Stimulated activated CD8-positive, alpha-beta memory T cell treated with anti-CD3 and anti-CD28 coated beads, Interleukin-12 subunit alpha, Interleukin-12 subunit beta, amount 100 ng/mL, for 24 hours (primary cell): Measurements from ENCODE around the gene F2RL3.

ENCODE experiments used
- DNase-seq: peaks from one replicate; pipeline ENCODE4 v3.0.0-alpha.2; 2020; ENCODE audit errors: extremely low read depth

F2RL3 gene

DNA sequence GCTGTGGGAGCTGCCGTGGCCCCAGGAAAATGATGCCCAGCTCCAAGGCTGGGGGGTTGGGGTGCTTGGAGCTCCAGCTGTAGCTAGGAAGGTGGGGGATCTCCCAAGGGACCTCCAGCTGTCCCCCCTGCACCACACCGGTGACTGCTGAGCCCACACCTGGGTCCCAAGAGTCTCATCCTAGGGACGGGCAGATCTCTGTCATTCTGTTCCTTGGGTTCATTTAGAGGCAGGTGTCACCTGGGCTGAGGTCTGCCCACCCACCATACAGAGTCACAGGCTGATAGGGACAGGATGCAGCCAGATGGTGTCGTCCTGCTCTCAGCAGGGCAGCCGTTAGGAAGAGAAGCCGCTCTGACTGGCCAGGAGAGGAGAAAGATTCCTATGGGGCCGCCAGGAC is 5.3 kb downstream of the F2RL3 start:
- DNase-seq: no peak

DNA sequence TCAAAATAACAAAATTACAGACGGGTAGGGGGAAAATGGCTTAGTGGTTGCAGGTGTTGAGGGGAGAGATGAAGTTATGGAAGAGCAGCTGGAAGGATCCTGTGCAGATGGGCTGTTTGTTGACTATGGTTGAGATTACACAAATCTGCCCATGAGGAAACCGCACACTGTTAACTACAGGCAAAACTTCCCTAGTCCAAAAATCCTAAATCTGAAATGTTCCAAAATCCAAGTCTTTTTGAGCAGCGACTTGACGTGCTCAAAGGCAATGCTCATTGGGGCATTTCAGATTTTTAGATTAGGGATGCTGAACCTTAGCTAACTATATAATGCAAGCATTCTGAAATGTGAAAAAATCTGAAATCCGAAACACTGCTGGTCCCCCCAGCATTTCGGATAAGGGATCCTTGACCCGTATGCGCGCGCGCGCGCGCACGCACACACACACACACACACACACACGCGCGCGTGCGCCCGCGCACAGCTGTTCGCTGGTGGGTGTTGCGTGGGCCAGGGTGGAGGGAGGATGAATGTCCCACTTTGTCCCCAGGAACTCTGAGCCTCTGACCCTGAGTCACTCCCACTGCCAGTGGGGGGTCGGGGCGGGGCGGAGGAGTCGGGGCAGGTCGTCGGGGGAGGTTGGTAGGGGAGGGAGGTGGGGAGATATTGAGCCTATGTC is 6.8 kb downstream of the F2RL3 start:
- no peak for DNase-seq

DNA sequence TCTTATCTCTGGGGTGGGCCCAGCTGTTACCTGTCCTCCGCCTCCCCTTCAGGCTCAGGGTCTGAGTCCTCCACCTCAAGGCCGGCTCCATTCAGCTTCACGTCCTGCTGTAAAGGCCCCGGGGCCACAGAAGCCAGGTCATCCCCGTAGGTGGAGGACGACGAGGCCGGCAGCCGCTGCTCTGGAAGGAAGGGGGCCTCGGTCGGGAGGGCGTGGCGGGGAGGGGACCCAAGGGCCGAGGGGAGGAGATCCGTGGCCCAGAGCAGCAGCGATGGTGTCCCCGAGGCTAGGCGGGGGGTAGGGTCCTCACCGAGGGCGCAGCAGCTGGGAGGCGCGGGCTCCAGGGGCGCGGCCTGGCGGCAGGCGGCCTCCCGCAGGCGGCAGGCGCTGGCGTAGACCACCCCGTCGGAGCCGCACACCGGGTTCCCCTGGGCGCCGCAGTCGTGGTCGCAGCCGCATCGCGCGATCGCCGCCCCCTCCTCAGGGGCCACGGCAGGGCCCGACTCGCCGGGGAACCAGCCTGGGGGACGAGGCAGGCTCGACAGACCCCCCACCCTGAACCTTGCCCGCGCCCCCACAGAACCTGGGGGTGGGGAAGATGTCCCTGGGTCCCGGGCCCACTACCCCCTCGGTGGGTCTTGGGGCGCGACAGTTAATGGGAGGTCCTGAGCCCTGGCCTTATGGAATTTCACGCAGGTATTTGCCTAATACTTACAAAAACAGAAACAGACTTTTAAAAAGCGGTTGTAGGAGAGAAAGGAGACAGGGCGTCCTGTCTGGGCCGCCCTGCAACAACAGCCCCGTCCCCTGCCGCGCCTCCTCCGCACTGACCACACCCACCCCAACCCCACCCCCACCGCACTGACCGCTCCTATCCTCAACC is 7.6 kb downstream of the F2RL3 start:
- no peak for DNase-seq

DNA sequence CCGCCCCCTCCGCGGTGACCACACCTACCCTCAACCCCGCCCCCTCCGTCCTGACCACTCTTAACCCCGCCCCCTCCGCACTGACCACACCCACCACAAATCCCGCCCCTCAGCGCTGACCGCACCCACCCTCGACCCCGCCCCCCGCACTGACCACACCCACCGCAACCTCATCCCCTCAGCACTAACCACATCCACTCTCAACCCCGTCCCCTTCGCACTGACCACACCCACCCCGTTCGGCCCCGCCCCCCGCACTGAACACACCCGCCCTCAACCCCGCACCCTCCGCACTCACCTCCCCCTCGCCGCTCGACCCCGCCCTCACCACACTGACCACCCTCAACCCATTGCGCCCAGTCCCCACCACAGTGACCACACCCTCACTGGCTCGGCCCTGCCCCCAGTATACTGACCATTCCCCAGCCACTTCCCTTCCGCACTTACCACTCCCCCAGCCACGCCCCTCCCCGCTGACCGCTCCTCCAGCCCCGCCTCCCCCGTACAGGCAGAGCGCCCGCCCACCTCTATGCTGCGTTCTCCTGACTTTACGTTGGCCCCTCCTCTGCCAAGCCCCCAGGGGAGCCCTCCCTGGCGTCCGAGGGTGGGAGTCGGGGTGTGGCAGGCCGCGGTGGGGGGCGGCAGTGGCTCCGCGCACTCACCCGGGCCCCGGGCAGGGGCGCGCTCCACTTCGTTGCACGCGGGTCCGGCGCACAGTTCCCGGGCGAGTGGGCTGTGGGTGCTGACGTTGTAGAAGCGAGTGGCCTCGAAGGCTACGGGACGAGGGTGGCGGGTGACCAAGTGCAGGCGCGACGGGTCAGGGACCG is 8.4 kb downstream of the F2RL3 start:
- DNase-seq: peak; percentile 48

DNA sequence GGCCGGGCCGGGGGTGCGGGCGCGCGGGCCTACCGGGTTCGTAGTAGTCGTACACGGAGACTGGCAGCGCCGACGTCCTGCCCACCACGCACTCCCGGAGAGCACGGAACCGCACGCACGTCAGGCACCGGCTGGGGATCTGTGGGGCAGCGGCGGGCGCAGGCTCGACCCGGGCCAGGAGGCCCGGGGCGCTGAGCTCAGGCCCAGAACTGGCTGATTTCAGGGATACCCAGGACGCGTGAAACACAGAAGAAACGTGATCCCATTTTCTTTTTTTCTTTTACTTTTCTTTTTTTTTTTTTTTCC is 9.0 kb downstream of the F2RL3 start:
- no peak for DNase-seq

DNA sequence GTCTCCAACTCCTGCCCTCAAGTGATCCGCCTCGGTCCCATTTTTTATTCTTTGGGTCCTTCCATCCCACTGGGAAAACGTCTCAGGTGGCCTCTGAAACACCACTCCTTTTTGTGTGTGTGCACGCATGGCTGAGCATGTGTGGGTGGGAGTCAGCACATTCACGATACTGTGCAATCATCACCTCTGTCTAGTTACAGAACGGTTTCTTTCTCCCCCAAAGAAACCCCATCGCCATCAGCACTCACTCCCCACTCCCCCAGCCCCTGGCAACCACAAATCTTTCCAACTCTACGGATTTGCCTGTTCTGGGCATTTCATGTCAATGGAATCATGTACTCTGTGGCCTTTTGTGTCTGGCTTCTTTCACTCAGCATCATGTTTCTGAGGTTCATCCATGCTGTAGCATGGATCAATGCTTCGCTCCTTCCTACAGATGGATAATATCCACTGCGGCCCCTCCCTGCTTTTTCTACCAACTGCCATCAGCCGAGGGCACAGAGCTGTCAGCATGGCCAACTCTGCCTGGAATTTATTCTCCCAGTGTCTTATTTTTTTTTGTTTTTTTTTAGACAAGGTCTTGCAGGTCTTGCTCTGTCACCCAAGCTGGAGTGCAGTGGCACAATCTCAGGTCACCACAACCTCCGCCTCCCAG is 9.7 kb downstream of the F2RL3 start:
- no peak for DNase-seq

DNA sequence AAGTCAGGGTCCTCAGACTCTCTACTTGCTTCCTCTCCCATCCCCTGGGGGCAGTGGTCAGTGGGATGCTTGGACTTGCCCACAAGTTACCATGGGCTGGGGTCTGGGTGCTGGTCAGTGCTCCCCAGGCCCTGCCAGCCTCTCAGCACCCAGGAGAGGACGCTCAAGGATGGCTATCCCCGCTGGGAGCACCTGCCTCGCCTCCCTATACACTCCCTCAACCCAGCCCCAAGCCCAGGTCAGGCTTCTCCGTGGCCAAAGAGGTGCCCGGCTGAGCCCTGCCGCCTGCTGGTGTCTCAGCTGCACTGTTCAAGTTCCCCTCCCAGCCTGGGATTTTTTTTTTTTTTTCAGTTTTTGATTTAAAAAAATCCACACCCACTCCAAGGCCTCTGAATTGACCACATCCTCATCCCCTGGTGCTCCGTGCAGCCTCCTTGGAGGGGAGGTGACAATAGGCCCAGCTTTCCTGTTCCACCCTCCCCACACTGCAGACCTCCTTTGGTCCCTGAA is 10.8 kb downstream of the F2RL3 start:
- no peak for DNase-seq

DNA sequence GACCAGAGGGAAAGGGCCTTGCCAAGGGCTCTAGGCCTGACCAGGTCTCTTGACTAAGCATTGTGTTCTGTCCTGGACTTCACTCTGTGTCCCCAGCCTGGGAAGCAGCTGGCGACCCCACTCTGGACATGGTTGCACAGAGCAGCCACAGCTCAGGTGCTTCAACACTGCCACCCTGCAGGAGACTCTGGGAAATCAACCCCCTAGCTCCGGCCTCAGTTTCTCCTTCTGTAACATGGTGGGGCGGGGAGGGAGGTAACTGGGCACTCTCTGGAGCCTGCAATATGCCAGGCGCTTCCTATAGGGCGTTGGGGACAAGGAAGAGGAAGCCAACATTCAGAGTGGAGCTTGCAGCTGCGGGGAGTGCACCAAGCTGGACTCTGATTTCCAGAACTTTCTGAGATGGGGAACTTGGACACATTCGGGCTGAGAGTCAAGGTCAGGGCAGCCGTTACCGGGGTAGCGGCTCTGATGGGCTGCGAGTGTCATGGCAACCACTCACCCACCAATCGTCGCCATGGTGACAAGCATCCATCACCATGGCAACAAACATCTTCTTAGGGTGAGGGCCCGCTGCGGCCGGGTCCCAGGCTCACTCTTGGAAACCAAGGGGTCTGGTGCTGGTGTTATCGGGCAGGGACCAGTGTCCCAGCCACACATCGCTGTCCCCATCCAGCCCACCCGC is 12.8 kb downstream of the F2RL3 start:
- DNase-seq: no peak

DNA sequence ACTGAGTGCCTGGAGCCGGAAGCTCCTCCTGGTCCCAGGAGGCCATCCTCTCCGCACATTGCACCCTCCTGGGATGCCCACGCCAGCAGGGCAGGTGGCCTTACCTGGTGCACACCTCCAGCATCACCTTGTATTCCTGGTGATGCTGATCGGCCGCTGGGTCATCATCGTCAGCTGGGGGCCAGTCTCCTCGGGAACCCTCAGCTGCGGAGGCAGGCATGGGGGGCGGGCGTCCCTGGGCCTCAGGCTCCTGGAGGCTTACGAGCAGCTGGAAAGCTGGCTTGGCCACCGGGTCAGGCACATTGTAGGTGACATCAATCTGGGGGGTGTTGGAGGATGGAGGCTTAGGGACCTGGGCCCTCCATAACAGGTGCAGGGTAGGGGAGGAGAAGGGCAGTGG is 13.7 kb downstream of the F2RL3 start:
- DNase-seq: no peak

DNA sequence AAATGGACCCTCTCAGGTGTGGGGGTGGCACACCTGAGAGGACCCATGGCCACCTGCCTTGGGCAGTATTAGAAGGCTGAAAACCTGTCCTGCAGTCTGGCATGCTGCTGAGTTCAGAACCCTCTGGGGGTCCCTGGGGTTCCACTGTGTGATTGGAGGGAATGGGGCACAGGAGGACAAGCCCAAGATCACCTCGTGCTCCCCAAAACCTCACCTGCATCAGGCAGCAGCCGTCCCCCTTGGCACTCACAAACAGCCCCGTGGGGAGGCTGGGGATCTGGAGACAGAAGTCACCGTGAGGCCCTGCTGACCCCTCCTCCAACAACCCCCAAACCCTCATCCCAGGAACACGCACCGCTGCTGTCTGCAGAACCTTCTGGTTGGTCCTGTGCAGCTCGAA is 14.5 kb downstream of the F2RL3 start:
- no peak for DNase-seq

DNA sequence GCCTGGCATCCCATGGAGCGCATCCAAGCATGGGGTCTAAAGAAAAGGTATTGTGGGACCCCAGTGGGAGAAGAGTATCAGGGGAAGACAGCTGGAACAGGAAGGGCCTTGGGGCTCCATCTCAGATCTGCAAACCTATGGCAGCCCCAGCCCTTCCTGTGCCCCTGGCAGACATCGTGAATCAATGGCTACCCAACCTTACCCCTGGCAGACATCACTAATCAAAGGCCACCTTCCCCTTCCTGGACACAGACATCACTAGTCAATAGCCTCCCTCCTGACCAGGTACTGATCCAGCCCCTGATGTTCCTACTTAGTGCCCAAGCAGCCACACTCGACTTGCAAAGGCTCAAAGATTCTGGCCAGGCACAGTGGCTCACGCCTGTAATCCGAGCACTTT is 15.8 kb downstream of the F2RL3 start:
- no peak for DNase-seq

DNA sequence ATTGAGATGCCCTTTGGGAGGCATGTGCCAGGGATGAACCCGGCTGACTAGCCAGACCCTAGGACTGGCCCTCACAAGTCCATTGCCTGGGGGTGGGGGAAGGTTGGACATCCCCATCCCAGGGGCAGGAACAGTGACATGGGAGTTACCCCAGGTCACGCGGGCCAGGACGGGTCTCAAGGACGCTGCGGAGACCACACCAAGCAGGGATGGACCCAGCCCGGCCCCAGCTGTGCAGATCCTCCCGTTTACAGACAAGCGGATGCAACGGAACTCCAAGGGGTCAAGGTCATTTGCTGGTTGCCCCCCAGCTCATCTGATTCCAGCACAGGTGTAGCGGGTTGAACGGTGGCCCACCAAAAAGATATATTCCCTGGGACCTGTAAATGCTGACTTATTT is 20.0 kb downstream of the F2RL3 start:
- DNase-seq: no peak

DNA sequence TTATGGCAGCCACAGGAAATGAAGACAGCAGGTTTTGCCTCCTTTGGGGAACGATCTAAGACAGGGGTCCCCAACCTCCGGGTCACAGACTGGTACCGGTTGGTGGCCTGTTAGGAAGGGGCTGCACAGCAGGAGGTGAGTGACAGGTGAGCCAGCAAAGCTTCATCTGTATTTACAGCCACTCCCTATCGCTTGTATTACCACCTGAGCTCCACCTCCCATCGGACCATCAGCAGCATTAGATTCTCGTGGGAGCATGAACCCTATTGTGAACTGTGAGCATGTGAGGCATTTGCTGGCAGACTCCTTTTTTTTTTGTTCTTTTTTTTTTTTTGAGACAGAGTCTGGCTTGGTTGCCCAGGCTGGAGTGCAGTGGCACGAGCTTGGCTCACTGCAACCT is 22.2 kb downstream of the F2RL3 start:
- DNase-seq: no peak

DNA sequence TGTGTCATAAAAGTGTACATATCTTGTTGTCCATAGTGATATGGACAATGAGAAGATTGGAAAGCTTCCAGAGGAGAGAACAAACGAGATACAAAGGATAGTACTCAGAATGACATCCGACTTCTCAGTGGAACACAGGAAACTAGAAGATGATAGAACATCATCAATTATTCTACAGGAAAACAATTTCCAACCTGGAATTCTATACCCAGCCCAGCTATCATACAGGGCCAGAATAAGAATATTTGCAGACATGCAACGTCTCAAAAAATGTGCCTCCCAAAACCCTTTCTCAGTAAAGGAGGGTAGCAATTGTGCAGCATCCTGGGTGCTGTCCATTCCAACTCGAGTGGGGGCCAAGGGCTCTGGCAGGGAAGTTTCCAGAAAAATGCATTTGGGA is 24.0 kb downstream of the F2RL3 start:
- no peak for DNase-seq

DNA sequence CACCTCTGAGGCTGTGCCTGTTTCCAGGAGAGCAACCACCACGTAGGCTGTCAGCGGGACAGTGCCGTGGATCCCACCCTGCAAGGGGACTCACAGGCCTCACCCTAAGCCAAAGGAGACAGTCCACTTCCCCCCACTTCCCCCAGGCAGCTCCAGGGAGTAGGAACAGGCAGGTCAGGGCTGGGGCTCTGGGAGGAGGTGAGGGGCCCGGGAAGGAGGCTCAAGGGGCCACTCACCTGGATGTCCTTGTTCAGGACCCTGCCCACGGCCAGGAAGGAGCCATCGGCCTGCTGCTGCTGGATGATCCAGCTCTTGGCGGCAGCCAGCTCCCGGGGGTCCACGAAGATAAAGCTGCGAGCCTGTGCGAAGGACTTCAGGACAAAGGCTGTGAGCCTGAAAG is 25.6 kb downstream of the F2RL3 start:
- DNase-seq: no peak

DNA sequence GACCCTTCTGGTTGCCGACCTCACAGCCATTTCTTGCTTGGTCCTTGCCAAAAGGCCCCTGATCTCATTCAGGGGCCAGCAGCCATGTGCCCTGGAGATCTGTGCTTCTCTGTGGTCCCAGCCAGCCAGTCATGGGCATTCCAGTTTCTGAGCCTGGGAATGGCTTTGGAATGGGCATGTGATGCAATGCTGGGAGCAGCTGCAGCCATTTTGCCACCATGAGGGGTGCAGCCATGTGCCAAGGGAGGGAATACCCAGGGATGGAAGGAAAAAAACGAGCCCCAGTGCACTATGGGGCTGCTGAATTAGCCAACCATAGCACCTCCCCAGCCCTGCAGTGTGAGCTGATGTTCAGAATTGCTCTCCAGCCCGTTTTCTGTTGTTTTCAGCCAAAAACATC is 26.3 kb downstream of the F2RL3 start:
- DNase-seq: no peak

DNA sequence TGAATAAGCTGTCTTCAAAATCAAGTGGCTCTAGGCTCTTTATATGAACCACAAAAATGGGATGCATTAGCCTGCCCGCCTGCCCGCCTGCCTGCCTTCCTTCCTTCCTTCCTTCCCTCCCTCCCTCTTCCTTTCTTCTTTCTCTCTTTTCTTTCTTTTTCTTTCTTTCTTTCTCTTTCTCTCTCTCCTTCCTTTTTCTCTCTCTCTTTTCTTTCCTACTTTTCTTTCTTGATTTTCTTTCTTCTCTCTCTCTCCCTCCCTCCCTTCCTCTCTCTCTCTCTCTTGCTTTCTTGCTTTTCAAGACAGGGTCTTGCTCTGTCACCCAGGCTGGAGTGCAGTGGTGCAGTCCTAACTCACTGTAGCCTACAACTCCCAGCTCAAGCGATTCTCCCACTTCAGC is 26.9 kb downstream of the F2RL3 start:
- no peak for DNase-seq

DNA sequence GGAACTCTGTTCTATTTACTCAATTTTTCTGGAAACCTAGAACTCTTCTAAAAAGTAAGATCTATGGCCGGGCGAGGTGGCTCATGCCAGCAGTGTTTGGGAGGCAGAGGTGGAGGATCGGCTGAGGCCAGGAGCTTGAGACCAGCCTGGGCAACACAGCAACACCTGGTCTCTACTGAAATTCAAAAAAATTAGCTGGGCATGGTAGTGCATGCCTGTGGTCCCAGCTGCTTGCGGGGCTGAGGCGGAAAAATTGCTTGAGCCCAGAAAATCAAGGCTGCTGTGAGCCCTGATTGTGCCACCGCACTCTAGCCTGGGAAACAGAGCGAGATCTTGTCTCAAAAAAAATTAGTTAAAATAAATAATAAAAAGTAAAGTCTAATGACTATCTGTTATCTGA is 28.6 kb downstream of the F2RL3 start:
- no peak for DNase-seq

DNA sequence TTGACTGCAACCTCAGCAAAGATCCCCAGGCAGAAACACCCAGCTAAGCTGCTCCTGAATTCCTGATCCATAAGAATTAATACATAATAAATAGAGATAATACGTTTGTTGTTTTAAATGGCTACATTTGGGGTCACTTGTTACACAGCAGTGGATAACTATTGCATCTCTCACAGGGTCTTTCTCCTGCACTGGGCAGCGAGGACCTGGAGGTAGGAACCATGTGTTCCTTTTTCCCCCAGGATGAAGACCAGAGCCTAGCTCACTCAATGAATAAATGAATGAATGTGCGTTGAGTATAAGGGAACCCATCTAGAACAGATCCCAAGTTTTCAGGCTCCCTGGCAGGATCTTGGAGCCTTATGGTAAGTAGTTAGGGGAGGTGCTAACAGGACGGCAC is 30.7 kb downstream of the F2RL3 start:
- DNase-seq: no peak

DNA sequence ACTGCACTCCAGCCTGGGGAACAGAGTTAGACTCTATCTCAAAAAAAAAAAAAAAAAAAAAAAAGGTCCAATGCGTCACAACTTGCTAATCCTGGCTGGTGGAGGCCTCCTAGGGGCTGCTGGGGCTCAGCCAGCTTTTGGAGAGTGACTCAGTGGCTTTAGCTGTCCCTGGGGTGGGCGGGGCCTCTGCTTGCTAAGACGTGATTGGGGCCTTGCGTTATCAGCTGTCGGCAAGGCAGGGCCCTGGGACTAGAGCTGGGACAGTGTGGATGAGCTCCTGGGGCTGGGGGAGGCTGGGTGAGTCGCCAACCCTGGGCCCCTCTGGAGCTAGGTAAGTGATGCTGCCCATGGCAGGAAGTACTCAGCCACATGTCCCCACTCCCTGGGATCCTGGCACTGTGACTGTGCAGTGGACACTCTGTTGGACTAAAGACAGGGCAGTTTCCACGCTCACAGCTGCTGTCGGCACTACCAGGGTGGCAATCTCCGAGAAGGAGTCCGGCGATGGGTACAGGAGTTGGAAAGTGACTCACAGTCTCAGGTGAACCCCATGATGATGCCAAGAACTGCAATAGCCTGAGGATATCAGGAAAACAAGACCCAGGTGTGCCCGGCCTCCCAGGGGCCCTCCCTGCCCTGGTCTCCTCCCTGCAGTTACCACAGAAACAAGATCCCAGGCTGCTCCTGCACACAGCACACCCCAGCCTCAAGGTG is 32.2 kb downstream of the F2RL3 start:
- DNase-seq: no peak
